GM12874 (cell line): Measurements from ENCODE around the gene TMEM131.

ENCODE experiments used
- CTCF ChIP-seq: IDR thresholded peaks from 2 replicates; pipeline ENCODE4 v1.5.1; 2011; ENCODE audit warnings: low read depth, mild to moderate bottlenecking, control low read depth, low read length, moderate library complexity; ENCODE audit not compliant: insufficient read depth

The TMEM131 gene

GRCh38 chr2:97713296-97714083 is 282.3 kb downstream of the TMEM131 start, which contains the start of gene ZAP70:
TSS of gene ZAP70 (plus strand) at chr2:97713576. CDS start at chr2:97724037, 10,461 bp downstream.
- no peak for TF ChIP-seq CTCF

GRCh38 chr2:97712693-97713295 is 283.0 kb downstream of the TMEM131 start:
- TF ChIP-seq CTCF: no peak

GRCh38 chr2:97711394-97711711 is 284.4 kb downstream of the TMEM131 start:
- TF ChIP-seq CTCF: no peak

- no peak for TF ChIP-seq CTCF
These were observed 287.1 kb downstream of the TMEM131 start for GRCh38 chr2:97708608-97709007.

GRCh38 chr2:97708048-97708380 is 287.7 kb downstream of the TMEM131 start:
- no peak for TF ChIP-seq CTCF

GRCh38 chr2:97707362-97708047 is 288.2 kb downstream of the TMEM131 start:
- no peak for TF ChIP-seq CTCF

GRCh38 chr2:97706708-97707345 is 288.9 kb downstream of the TMEM131 start:
- no peak for TF ChIP-seq CTCF
